ENCODE results near the gene PPP1R26. TPM values are rescaled to one million over a fixed set of nuclear protein-coding genes. Genes with fewer than 3 reads are reported as not detected.

The PPP1R26 gene
- total and polyA plus RNA-seq, 2 of the 13 experiments (the other 11 are each of a cell fraction or from before 2014, with no cell fraction given) = 8.6 to 11.6 TPM

DNA sequence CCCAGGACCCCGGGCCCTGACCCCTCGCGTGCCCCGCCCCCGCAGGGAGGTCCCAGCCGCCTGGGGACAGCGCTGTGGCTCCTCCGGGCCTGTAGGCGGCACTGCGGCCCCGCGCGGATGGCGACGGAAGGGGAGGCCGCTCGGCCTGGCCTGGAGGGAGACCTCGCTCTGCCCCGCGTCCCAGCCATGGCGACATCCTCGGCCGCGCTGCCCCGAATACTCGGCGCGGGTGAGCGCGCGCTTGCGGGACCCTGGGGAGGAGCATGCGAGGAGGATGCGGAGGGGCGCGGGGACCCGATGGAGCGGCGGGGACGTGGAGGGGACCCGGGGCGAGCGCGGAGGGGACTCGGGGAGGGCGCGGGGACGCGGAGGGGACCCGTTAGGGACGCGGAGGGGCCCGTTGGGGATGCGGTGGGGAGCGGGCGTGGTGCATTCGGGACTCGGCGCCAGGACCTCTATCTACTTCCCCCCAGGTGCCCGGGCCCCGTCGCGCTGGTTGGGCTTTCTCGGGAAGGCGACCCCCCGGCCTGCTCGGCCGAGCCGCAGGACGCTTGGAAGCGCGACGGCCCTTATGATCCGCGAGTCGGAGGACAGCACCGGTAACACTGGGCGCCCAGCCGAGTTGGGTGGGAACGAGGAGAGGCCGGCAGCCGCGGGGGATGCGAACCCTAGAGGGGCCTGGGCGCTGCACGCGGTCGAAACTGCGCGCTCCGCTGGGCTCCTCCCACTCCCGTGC lies 21.1 kb downstream of the PPP1R26 start, which contains the start of gene MRPS2 (continued):
- 0 out of 2 replicates have a peak, but pooled peaks have one; percentile 30 for TF ChIP-seq ZNF160 (CRISPR knock-in tag; IDR thresholded peaks at IDR 0.05)
- peak; percentile 68; the same call in 1 of the 2 replicates for TF ChIP-seq ZNF33B (CRISPR knock-in tag; IDR thresholded peaks at IDR 0.05)
- TF ChIP-seq, protein P1, sequence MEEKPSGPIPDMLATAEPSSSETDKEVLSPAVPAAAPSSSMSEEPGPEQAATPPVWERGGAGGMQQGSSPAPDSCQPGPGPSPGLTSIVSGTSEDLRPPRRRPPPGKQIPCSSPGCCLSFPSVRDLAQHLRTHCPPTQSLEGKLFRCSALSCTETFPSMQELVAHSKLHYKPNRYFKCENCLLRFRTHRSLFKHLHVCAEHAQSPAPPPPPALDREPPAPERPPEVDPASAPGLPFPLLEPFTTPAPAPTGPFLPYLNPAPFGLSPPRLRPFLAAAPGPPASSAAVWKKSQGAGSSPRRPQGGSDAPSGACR (CRISPR knock-in tag; IDR thresholded peaks at IDR 0.05) = no peak; the same call in 1 of the 2 replicates
- TF ChIP-seq, protein P2, sequence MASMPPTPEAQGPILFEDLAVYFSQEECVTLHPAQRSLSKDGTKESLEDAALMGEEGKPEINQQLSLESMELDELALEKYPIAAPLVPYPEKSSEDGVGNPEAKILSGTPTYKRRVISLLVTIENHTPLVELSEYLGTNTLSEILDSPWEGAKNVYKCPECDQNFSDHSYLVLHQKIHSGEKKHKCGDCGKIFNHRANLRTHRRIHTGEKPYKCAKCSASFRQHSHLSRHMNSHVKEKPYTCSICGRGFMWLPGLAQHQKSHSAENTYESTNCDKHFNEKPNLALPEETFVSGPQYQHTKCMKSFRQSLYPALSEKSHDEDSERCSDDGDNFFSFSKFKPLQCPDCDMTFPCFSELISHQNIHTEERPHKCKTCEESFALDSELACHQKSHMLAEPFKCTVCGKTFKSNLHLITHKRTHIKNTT (CRISPR knock-in tag; IDR thresholded peaks at IDR 0.05) = no peak
- TF ChIP-seq ZNF260 (CRISPR knock-in tag; IDR thresholded peaks at IDR 0.05; ENCODE audit: borderline replicate concordance, low read depth) = no peak
- TF ChIP-seq ZZZ3 (CRISPR knock-in tag; IDR thresholded peaks at IDR 0.05; ENCODE audit: borderline replicate concordance) = peak; percentile 95; the same call in 1 of the 2 replicates
- TF ChIP-seq, protein P3, sequence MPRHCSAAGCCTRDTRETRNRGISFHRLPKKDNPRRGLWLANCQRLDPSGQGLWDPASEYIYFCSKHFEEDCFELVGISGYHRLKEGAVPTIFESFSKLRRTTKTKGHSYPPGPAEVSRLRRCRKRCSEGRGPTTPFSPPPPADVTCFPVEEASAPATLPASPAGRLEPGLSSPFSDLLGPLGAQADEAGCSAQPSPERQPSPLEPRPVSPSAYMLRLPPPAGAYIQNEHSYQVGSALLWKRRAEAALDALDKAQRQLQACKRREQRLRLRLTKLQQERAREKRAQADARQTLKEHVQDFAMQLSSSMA (CRISPR knock-in tag; IDR thresholded peaks at IDR 0.05) = no peak
- TF ChIP-seq ARNT (IDR thresholded peaks at IDR 0.05) = no peak
- TF ChIP-seq SRY (CRISPR knock-in tag; IDR thresholded peaks at IDR 0.05) = peak; percentile 83; the same call in 1 of the 2 replicates
- peak; percentile 51; the same call in 1 of the 2 replicates for TF ChIP-seq ZNF772 (CRISPR knock-in tag; IDR thresholded peaks at IDR 0.05)
- TF ChIP-seq HNF4A (CRISPR knock-in tag; IDR thresholded peaks at IDR 0.05) = peak; percentile 16; the same call in 1 of the 2 replicates
- TF ChIP-seq NFE2L2 (IDR thresholded peaks at IDR 0.05; ENCODE audit: low read length) = no peak
- TF ChIP-seq HNF4G (IDR thresholded peaks at IDR 0.05; ENCODE audit: borderline replicate concordance, low read depth, low read length) = no peak
- no peak for TF ChIP-seq HNF4G (CRISPR knock-in tag; IDR thresholded peaks at IDR 0.05; ENCODE audit: borderline replicate concordance, low read depth)
- TF ChIP-seq, protein P4, sequence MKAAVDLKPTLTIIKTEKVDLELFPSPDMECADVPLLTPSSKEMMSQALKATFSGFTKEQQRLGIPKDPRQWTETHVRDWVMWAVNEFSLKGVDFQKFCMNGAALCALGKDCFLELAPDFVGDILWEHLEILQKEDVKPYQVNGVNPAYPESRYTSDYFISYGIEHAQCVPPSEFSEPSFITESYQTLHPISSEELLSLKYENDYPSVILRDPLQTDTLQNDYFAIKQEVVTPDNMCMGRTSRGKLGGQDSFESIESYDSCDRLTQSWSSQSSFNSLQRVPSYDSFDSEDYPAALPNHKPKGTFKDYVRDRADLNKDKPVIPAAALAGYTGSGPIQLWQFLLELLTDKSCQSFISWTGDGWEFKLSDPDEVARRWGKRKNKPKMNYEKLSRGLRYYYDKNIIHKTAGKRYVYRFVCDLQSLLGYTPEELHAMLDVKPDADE (CRISPR knock-in tag; IDR thresholded peaks at IDR 0.05) = peak; percentile 81; the same call in 1 of the 2 replicates
- TF ChIP-seq, protein P5, sequence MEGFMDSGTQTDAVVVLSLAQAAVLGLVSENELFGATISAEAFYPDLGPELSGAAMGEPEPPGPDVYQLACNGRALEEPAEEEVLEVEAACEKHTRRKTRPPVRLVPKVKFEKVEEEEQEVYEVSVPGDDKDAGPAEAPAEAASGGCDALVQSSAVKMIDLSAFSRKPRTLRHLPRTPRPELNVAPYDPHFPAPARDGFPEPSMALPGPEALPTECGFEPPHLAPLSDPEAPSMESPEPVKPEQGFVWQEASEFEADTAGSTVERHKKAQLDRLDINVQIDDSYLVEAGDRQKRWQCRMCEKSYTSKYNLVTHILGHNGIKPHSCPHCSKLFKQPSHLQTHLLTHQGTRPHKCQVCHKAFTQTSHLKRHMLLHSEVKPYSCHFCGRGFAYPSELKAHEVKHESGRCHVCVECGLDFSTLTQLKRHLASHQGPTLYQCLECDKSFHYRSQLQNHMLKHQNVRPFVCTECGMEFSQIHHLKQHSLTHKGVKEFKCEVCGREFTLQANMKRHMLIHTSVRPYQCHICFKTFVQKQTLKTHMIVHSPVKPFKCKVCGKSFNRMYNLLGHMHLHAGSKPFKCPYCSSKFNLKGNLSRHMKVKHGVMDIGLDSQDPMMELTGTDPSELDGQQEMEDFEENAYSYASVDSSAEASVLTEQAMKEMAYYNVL (CRISPR knock-in tag; IDR thresholded peaks at IDR 0.05; ENCODE audit: borderline replicate concordance) = 0 out of 2 replicates have a peak, but pooled peaks have one; percentile 52
- no peak for TF ChIP-seq FOXK2 (IDR thresholded peaks at IDR 0.05)
- 0 out of 2 replicates have a peak, but pooled peaks have one; percentile 23 for TF ChIP-seq ZNF296 (CRISPR knock-in tag; conservative IDR thresholded peaks at IDR 0.05)
- TF ChIP-seq TBL1XR1 (IDR thresholded peaks at IDR 0.05; ENCODE audit: borderline replicate concordance, low read length, partially characterized antibody) = no peak
- 0 out of 2 replicates have a peak, but pooled peaks have one; percentile 69 for TF ChIP-seq ZNF569 (CRISPR knock-in tag; IDR thresholded peaks at IDR 0.05; ENCODE audit: borderline replicate concordance)
- TF ChIP-seq ZKSCAN8 (CRISPR knock-in tag; IDR thresholded peaks at IDR 0.05; ENCODE audit: borderline replicate concordance) = peak; percentile 72; the same call in 1 of the 2 replicates
- TF ChIP-seq, protein P6, sequence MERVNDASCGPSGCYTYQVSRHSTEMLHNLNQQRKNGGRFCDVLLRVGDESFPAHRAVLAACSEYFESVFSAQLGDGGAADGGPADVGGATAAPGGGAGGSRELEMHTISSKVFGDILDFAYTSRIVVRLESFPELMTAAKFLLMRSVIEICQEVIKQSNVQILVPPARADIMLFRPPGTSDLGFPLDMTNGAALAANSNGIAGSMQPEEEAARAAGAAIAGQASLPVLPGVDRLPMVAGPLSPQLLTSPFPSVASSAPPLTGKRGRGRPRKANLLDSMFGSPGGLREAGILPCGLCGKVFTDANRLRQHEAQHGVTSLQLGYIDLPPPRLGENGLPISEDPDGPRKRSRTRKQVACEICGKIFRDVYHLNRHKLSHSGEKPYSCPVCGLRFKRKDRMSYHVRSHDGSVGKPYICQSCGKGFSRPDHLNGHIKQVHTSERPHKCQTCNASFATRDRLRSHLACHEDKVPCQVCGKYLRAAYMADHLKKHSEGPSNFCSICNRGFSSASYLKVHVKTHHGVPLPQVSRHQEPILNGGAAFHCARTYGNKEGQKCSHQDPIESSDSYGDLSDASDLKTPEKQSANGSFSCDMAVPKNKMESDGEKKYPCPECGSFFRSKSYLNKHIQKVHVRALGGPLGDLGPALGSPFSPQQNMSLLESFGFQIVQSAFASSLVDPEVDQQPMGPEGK (CRISPR knock-in tag; IDR thresholded peaks at IDR 0.05) = peak; percentile 90

Data from HepG2 (cell line).